Bone marrow (tissue), 2 donors: Measurements from ENCODE around the gene CHRDL2.

ENCODE experiments used
- DNase-seq, 2 donors: peaks; one replicate each; lab custom pipeline; 2025; lab: John Stamatoyannopoulos, UW

Gene CHRDL2

DNA sequence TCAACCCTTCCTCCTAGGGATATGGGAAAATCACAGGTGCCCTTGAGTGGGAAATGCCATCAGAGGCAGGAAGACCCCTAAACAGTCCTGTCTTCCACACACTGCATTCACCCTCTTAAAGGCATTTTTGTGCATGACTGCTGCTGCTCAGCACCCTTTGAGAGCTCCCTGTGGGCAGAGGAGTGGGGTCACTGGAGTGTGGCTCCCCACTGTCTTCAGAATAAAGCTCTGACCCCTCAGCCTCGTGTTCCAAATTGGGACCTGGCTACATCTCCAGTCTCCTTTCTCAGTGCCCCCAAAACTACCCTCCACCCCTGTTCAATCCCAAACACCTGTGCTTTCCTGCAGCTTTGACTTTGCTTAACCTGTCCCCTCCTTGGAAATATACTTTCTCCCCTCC lies 46.6 kb downstream of the CHRDL2 start:
- no peak for DNase-seq

DNA sequence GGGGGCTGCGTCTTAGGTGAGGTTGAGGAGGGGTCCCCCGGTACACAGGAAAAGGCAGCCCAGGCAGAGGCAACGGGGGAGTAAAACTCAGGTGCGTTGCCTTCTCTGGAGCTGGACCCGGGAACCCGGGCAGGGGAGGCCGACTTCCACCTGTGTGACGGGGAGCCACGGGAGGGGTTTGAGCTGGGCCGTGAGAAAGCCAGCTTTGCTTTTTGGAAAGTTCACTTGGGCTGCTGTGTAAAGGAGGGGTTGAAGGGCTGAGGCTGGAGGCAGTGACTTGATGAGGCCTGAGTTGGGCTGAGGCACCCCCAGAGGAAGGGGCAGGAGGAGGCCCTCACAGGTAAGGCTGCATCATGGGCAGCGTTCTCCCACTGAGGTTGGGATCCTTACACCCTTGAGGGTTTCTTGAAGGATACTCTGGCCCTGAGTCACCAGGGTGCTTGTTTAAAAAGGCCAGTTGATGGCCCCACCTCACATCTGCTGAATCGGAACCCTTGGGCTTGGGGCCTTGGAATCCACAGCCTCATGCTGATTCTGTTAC lies 47.2 kb downstream of the CHRDL2 start:
- DNase-seq = no peak

GRCh38 chr11:74683279-74683871 lies 47.9 kb downstream of the CHRDL2 start:
- no peak for DNase-seq

- DNase-seq = no peak
Observed at GRCh38 chr11:74682731-74683278, 48.4 kb downstream of the CHRDL2 start.

DNA sequence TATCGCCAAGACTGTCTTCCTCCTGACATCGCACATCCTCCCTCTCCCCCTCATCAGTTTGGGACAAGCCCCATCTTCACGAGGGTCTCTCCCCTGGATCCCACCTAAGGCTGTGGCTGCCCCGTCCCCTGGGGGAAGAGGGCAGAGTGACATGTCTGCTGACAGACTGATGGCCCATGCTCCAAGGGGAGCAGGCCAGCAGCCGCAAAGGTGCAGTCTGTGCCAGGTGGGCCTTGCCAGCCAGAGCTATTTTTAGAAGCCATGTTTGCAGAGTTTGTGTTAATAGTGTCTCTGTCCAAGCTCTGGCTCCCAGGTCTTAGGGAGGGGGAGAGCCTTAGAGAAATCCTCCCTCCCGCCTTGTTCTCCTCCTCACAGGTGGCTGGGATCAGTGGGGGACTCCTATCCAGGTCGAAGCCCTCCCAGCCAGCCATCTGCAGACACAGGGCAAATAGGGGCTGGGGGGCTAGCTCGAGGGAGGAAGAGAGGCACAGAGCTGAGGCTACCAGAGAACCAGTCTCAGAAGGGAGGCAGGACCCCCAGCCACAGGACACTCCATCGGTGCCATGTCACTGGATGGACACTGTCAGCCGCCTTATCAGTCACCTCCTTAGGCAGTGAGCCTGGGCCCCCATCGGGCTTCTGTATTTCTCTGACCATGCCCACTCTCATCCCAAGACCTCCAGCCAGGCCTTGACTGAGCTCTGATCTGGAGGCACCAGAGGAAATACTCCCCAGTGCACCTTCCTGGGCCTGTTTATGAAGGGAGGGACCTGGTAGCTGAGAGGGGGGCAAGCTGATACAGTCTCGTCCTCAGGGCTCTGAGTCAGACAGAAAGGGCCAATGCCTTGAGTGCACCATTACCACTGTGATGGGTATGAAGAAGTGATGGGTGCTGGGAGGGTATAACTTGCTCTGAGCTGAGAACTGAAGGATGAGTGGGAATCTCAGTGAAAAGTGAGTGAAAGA lies 49.3 kb downstream of the CHRDL2 start:
- DNase-seq = no peak

DNA sequence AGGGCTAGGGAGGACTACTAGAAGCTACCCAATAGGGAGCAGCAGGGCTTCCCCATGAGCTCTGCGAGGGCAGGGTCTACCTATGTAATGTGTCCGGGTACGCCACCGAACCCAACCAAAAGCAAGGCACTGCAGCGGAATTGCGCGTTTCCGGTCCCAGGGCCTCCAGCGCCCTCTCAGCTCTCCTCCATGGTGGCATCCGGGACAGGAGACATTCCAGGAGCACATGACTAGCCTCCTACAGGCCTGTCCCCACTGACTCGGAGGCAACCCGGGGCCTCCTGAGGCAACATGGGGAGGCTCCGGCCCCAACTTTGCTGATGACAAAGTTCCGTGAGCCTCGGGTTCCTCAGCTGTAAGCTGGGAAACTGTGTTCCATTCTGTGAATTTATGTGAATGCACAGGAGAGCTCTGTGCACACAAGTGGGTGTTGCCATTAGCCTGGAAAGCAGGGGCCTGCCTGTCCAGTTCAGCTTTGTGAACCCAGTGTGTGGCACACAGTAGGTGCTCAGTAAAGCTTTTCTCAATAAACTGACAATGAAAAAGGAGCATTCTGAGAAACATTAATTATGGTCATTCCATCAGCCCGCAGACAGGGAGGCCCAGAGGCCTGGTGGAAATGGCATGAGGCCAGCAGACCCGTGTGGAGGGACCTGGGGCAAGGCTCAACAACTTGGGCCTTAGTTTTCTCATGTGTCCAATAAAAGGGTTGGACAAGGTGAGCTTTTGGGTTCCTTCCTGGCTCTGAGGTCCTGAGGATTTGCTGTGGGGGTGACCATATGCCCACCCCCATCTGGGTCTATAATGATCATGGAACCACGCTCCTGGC lies 50.3 kb downstream of the CHRDL2 start:
- no peak for DNase-seq

- no peak for DNase-seq
Observed at GRCh38 chr11:74680035-74680671, 51.1 kb downstream of the CHRDL2 start.

DNA sequence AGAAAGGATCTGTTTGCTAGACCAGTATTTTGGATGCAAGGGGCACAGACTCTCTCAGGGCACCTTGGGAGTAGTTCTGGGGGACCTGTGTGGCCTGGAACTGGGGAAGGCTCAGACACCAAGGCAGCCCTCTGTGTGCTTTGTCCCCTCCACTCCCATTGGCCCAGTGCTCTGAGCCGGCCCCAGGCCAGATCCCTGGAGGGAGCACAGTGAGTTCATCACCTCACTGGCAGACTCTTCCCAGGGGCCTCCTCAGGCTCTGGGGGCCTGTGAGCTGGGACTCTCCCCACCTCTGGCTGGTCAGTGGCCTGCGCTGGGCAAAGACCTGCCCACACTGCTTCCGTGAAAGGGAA lies 51.7 kb downstream of the CHRDL2 start:
- no peak for DNase-seq

GRCh38 chr11:74678591-74679512 lies 52.4 kb downstream of the CHRDL2 start:
- DNase-seq = no peak

DNA sequence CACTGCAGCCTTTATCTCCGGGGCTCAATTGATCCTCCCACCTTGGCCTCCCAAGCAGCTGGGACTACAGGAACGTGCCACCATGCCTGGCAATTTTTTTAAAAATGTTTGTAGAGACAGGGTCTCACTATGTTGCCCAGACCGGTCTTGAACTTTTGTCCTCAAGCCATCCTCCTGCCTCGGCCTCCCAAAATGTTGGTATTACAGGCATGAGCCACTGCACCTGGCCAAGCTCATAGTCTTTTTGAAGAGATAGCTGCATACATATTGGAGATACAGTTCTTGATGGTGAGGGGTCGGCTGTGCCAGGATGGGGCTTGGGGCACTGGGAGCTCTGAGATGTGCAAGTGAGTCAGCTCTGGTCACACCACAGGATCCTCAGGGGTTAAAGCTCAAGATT lies 53.2 kb downstream of the CHRDL2 start:
- no peak for DNase-seq

DNA sequence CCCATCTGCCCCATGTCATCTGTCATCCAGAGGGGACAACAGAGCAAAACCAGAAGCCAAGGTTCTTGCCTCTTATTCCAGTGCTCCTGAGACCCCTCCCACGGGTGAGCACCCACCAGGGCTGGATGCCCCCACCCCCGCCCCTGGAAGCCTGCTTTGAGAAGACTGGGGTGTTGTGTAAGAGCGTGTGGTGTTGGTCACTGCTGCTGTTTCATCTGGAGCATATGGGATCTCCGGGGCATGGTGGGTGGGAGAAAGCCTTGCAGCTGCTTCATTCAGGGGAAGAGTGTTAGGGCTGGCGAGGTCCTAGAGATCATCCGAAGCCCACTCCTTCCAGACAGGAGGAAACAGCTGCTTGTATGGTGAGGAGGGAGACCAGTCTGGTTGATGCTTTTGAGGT lies 54.1 kb downstream of the CHRDL2 start:
- no peak for DNase-seq

DNA sequence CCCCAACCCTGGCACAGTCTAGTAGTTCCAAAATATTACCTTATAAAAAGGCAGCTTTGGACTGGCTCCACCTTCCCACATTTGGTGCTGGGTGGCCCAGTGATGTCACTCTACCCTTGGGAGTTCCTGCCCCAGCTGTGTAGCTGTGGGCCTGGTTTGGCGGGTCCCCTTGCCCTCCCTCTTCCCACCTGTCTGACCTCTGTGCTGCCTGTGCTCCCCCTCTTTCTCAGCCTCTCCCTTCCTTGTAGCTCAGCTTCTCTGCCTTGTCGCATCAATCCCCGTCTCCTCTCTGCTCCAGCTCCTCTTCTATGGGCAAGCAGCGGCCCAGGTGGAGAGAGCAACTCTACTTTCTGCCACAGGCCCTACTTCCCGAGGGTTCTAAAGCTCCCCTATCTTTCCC lies 54.6 kb downstream of the CHRDL2 start:
- no peak for DNase-seq

GRCh38 chr11:74675761-74676160 lies 55.5 kb downstream of the CHRDL2 start:
- no peak for DNase-seq

- no peak for DNase-seq
Observed at GRCh38 chr11:74673693-74674360, 57.4 kb downstream of the CHRDL2 start.

DNA sequence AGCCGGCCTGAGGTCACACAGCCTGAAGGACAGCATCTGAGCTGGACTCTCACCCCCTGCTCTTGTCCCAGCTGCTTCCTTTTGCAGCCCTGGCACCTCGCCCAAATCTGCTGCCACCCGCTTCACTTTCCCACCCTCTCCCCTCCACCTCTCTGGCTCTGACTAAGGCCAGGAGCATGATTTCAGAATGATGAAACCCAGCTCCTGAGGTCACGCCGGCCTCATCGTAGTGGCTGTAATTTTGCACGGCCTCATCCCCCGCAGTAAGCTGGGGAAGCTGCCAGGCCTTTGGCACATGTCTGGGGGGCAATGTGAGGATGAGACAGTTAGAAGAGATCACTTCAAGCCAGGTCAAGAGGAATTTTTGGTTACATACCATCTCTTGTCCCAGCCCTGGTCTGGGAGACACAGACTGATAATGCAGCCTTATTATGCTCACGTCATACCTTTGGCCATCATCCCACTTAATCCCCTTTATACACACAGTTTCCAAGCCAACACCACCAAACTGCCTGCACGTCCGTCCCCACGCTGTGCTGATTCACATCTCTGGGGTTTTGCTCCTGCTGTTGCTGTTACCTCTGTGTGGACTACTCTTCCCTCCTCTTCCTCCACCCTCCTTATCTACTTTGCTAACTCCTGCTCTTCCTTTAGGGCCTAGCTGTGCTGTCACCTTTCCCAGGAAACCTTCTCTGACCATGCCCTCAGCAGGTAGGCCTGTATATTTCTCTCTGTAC lies 58.1 kb downstream of the CHRDL2 start:
- no peak for DNase-seq

DNA sequence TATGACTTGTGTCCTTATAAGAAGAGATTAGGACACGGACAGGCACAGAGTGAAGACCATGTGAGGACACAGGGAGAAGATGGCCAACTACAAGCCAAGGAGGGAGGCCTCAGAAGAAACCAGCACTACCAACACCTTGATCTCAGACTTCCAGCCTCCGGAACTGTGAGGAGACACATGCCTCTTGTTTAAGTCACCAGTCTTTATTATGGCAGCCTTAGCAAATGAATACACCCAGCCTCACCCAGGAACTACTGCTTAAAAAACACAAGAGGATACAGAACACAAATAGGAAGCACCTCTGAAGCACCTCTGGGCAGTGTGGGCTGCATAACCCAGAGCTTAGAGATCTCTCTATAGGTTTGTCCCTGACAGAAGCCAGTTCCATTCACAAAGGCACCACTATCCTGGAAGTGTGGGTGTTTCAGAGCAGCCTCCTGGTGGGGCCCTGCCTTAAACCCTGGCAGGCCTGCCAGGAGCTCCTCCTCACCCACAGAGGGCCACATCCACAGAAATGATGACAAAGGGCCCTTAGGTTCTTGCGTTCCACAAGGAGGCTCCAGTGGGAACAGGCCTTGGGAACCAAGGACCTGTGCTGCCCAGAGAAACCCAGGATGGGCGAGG lies 58.8 kb downstream of the CHRDL2 start:
- DNase-seq = no peak

DNA sequence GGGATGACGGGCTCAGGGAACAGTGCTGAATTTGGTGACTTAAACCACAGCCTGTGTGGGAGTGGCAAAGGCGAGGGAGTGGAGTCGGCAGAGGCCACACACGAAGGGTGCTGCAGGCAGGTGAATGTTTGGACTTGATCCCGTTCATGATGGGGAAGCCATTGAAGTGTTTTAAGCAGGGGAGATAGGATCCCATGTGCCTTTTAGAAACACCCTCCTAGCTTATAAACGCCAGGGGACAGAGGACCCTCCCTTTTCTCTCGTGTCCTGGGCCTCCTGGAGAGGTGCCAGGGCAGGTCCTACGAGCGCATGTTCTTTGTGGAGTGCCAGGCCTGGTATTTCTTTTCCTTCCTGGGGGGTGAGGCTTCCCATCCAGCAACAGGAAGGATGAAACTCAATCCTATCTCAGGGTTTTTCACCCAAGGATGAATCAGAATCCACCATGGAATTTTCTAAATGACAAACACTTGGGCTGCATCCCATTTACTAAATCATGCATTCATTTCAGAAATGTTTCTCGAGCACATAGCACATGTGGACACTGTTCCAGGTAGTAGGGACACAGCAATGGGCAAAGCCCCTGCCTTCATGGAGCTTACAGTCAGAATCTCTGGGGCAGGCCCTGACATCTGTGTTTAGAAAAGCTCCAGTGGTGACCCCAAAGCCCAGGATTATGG lies 59.6 kb downstream of the CHRDL2 start:
- DNase-seq = no peak

- DNase-seq = no peak
Observed at GRCh38 chr11:74670171-74670570, 61.1 kb downstream of the CHRDL2 start.
